ENCODE data around the gene APBA1.
"Not testable (repeated sequence)": the region's sequence is repeated elsewhere in the genome, so short reads cannot be mapped to it uniquely, and the experiment has no call there.

The APBA1 gene

DNA sequence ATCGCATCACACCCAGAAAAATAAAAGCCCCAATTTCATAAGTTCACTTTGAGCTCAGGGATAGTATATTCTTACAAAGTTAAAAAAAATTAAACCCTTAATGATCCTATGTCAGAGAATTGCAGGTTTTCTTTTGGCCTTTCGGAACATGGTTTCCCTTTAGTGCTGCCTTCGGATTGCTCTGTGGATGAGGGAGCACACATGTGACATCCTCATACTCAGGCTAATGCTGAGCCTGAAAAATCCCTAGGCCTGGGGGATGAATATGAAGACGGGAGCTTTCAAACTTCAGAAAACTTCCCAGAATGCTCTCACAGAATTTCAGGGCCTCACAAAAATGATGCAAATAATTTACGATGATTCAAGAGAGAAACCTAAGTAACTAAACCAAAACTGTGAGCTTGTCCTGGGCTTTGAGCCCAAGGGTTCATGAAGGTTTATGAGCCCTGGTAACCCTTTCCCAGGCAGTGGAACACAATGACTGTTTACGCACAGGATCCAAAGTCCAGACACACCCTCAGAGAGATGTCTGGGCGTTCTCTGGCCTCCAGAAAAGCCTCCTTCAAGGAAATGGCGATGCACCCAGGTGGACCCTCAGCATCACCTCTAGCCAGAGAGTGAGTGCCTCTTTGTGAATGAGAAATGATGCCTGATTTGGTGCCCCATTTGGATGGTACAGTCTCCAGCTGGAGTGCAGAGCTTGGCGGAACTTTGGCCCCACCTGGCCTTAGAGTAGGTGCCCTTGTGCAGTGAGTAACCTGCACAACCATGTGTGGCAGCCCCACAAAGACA lies 201.8 kb downstream of the APBA1 start:
- DNase-seq, result no peak

GRCh38 chr9:69469136-69469535 lies 203.0 kb downstream of the APBA1 start:
- no peak for DNase-seq

DNA sequence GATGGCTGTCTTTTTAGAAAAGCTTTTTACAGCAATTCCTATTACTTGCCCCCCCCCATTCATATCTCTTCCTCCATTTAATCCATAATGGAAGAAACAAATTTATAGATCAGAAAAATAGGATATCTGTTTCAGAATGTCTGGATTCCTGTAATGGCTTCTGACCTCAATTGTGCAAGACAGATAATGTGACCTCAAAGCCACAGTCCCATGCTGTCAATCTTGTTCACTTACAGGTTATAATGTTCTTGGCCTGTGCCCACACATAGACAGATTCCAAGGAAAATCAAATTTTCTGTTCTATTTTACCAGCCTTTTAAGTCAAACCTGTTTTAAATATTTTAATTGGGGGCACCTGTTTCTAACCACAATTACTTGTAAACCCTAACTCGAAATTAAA lies 203.8 kb downstream of the APBA1 start:
- no peak for DNase-seq

GRCh38 chr9:69466151-69466550 lies 206.0 kb downstream of the APBA1 start:
- no peak for DNase-seq

DNA sequence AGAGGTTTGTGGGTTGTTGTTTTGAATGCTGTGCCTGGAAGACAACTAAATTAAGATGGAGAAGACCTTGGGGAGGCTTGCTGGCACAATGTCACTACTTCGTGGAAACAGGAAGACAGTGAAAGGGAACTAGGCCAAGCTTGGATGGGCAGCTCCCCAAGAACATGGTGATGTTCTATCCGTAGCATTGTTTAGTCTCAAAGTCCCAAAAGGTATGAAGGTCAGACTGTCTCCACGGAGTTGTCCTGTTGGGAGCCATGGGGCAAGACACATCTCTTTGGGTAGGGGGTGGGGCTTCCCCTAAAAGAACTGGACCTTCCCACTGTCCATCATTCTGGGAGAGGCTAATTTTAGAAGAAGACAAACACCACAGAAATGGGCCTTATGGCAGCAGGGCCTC lies 206.7 kb downstream of the APBA1 start:
- DNase-seq, result no peak

- DNase-seq, result no peak
These were observed 208.6 kb downstream of the APBA1 start for GRCh38 chr9:69463497-69464068.

GRCh38 chr9:69462394-69462793 lies 209.8 kb downstream of the APBA1 start:
- DNase-seq, result no peak

GRCh38 chr9:69461103-69461887 lies 210.9 kb downstream of the APBA1 start:
- DNase-seq, result no peak

- no peak for DNase-seq
These were observed 212.2 kb downstream of the APBA1 start for GRCh38 chr9:69460012-69460411.

GRCh38 chr9:69458176-69458575 lies 214.0 kb downstream of the APBA1 start:
- DNase-seq, result no peak

GRCh38 chr9:69456201-69456600 lies 216.0 kb downstream of the APBA1 start:
- DNase-seq, result no peak

DNA sequence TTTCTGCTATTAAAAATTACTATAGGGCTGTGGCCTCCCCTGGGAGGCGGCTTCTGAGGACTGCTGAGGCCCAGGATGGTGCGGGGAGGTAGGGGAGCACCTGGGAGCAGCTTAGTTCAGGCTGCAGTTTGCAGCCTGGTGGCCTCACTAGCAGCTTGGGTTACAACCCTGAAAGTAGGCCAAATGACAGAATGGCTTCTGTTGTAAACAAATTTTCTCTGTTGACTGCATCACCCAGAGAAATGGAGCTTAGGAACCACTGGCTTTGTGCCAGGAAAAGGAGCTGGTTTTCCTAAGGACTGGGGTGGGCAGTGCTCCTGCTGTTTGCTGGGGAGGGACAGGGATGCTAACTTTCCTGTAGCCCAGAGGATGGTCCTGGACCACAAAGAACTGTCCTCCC lies 216.9 kb downstream of the APBA1 start:
- DNase-seq, result no peak

- DNase-seq, result no peak
These were observed 217.8 kb downstream of the APBA1 start for GRCh38 chr9:69454321-69454720.

- no peak for DNase-seq
These were observed 218.4 kb downstream of the APBA1 start for GRCh38 chr9:69453746-69454145.

DNA sequence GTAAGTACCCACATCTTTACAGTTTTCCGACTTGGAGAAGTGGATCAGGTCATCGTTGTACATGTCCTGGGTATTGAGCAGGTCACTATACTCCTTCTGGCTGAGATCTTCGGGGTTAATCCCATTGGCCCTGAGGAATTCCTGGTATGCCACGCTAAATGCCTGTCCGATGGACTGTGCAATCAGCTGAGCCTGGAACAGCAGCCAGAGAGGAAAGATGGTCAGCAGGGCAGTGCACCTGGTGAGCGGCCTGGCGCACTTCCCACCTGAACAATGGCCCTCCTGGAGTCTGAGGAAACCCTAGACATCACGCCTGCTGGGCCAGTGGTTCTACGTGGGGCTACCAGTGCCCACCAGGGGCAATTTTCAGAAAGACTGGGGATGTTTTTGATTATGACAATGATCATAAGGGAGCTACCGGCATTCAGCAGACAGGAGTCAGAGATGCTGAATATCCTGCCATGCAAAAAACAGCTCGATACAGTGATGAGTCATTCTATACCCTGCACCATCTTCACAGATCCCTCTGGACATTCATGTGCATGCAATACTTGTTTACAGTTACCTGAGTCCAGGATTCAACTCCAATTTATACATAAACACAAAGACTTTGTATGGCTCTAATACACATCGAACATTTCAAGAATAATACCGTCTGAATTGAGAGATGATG lies 219.9 kb downstream of the APBA1 start:
- no peak for DNase-seq

- no peak for DNase-seq
These were observed 225.7 kb downstream of the APBA1 start for GRCh38 chr9:69446496-69446895.

- DNase-seq, result no peak
These were observed 226.9 kb downstream of the APBA1 start for GRCh38 chr9:69445251-69445650.

DNA sequence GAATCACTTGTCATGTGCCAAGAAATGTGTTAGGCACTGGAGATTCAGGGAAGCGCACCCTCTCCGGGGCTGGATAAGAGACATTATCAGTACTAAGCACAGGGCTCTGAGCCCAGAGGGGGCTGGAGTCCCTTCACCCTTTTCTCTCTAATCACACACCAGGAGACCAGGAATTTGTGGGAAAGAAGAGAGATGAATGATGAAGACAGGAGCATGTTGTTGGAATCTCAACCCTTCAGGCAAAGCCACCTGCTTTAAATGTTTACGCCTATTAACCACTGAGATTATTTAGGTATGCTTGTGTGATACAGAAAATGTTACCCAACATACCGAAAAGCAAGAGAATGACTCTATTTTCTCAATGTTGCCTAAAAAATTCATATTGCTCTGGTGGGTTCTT lies 227.4 kb downstream of the APBA1 start:
- no peak for DNase-seq

- no peak for DNase-seq
These were observed 228.2 kb downstream of the APBA1 start for GRCh38 chr9:69444021-69444420.

- DNase-seq, result no peak
These were observed 229.0 kb downstream of the APBA1 start for GRCh38 chr9:69443178-69443577.

DNA sequence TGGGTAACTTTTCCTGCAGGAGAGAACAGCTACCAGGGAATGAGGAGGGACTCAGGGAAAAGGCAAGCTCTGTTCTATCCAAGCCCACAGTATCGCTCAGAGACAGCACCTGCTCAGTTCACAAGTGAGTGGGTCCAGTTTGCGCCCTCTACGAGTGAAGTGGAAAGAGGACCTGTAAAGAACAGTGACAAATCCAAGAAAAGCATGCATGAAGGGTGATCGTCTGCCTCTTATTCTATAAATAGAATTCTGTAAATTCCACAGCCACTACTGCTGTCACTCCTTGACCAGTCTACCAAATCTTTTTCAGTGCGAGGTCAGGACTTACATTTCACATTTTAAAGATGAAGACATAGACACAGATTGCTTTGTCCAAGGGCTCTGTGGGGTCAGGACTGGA lies 229.7 kb downstream of the APBA1 start:
- no peak for DNase-seq

- DNase-seq, result not testable (repeated sequence)
These were observed 231.8 kb downstream of the APBA1 start for GRCh38 chr9:69440254-69440955.

DNA sequence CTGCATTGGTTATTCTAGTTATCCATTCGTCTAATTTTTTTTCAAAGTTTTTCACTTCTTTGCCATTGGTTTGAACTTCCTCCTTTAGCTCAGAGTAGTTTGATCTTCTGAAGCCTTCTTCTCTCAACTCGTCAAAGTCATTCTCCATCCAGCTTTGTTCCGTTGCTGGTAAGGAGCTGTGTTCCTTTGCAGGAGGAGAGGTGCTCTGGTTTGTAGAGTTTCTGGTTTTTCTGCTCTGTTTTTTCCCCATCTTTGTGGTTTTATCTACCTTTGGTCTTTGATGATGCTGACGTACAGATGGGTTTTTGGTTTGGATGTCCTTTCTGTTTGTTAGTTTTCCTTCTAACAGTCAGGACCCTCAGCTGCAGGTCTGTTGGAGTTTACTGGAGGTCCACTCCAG lies 232.5 kb downstream of the APBA1 start:
- not testable (repeated sequence) for DNase-seq
